Stimulated activated CD4-positive, alpha-beta T cell treated with anti-CD3 and anti-CD28 coated beads, Interleukin-15, amount 100 ng/mL, for 1 hour (primary cell): Measurements from ENCODE around the gene HOXC10.

ENCODE experiments used
- DNase-seq, 2 donors: peaks; one replicate each; pipeline ENCODE4 v3.0.0-alpha.2; 2020; ENCODE audit warnings: low read depth in 1 of 2, low spot score in 1 of 2

The HOXC10 gene

GRCh38 chr12:54039417-54040147, 54.6 kb downstream of the HOXC10 start:
- DNase-seq: no peak
